AG08395 (cell line): ENCODE measurements around the gene PALD1.
A peak's percentile ranks its signal among the peaks of the same experiment; 100 is the strongest.
"Not testable (repeated sequence)": the region's sequence is repeated elsewhere in the genome, so short reads cannot be mapped to it uniquely, and the experiment has no call there.

Source experiments
- DNase-seq: peaks from one replicate; pipeline ENCODE4 v3.0.0; 2012; ENCODE audit warnings: mixed read lengths, low spot score

PALD1 gene

GRCh38 chr10:70481831-70482530 lies 3.4 kb downstream of the PALD1 start:
- no peak for DNase-seq

- DNase-seq: no peak
Observed at GRCh38 chr10:70482982-70483760, 4.6 kb downstream of the PALD1 start.

DNA sequence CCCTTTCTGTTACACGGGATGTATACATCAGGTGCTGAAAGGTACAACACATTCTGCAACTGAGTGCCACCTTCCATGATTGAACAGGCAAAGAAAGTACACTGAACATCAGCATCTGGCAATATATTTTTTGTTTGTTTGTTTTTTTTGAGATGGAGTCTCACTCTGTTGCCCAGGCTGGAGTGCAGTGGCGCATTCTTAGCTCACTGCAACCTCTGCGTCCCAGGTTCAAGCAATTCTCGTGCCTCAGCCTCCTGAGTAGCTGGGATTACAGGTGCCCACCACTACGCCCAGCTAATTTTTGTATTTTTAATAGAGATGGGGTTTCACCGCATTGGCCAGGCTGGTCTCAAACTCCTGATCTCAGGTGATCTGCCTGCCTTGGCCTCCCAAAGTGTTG lies 5.3 kb downstream of the PALD1 start:
- not testable (repeated sequence) for DNase-seq

- no peak for DNase-seq
Observed at GRCh38 chr10:70487824-70488223, 9.3 kb downstream of the PALD1 start.

GRCh38 chr10:70490142-70490541 lies 11.6 kb downstream of the PALD1 start:
- no peak for DNase-seq

- no peak for DNase-seq
Observed at GRCh38 chr10:70491614-70492013, 13.0 kb downstream of the PALD1 start.

GRCh38 chr10:70492786-70493659 lies 14.5 kb downstream of the PALD1 start:
- no peak for DNase-seq

- no peak for DNase-seq
Observed at GRCh38 chr10:70493660-70494234, 15.2 kb downstream of the PALD1 start.

GRCh38 chr10:70494536-70494935 lies 16.0 kb downstream of the PALD1 start:
- peak; percentile 52 for DNase-seq

GRCh38 chr10:70494966-70495365 lies 16.4 kb downstream of the PALD1 start:
- peak; percentile 38 for DNase-seq

DNA sequence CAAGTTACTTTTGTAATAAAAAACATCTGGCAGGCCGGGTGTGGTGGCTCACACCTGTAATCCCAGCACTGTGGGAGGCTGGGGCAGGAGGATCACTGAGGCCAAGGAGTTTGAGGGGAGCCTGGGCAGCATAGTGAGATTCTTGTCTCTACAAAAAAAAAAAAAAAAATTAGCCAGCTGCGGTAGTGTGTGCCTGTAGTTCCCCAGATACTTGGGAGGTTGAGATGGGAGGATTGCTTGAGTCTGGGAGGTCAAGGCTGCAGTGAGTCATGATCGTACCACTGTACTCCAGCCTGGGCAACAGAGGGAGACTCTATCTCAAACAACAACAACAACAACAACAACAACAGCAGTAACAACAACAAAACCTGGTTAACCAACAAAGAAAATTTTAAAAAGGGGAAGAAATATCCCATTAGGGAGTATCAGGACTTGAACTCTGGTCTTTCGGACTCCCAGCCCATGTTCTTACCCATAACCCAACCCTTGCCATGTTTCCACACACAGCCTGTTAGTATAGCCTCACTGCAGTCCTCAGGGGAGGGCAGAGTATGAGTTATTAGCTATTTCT lies 17.2 kb downstream of the PALD1 start:
- DNase-seq: no peak

GRCh38 chr10:70496341-70497119 lies 18.0 kb downstream of the PALD1 start:
- DNase-seq: no peak

GRCh38 chr10:70497120-70497545 lies 18.6 kb downstream of the PALD1 start:
- DNase-seq: no peak

DNA sequence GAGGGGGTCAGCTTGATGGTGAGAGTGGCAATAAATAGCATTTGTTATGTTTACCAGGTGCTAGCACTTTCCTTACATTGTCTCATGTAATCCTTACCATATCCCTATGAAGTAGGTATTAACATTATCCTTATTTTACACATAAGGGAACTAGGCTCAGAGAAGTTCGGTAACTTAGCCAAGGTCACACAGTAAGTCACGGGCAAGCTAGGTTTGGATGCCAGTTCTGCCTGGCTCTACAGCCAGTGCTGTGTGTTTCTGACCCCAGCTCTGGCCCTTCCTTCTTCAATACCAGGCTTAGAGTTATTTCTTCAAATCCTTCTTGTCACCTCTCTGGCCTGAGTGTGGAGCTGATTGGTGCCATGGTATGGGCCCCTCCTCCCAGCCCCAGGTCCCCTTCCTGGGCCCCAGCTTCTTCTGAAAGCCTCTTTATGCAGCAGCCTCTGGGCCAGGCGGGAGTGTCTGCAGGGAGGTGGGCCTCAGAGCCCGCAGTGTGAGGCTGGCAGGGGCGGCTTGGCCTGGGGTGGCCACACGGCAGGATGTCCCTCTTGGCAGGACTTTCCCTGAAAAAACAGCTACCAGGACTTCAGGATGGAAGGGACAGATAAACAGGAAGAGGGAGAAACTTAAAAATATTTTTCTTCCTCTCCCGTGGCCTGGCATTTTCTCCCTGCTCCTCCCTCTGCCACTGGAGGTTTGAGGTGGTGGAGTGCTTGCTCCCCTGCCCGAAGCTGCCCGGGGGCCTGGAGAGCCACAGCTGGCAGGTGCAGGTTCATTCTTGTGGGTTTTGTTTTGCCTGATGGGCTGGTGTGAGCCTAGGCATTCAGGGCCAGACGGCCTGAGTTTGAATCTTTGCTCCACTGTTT lies 20.6 kb downstream of the PALD1 start:
- DNase-seq: no peak

GRCh38 chr10:70499836-70500167 lies 21.2 kb downstream of the PALD1 start:
- no peak for DNase-seq

- no peak for DNase-seq
Observed at GRCh38 chr10:70500368-70500767, 21.8 kb downstream of the PALD1 start.

DNA sequence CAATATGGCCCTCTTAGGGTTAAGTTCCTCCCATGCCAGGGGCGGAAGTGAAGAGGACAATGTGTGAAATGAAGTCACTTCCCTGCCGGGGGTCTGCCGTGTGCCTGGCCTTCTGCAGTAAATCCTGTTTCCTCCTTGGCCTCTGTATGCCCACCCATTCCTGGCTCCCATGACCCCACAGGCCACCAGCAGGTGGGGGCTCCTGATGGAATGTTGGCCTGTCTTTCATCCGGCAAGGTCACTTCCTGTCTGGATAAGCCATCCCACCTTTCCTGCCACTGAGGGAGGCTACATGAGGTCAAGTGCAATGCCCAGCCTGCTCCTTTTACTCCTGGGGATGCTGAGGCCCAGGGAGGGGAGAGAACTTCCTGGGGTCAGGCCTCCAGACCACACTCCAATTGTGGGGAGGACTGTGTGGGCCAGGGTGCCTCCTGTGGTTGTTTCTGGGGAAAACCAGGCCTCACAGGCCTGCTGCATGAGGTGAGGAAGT lies 22.3 kb downstream of the PALD1 start:
- no peak for DNase-seq

- no peak for DNase-seq
Observed at GRCh38 chr10:70502406-70502805, 23.8 kb downstream of the PALD1 start.

DNA sequence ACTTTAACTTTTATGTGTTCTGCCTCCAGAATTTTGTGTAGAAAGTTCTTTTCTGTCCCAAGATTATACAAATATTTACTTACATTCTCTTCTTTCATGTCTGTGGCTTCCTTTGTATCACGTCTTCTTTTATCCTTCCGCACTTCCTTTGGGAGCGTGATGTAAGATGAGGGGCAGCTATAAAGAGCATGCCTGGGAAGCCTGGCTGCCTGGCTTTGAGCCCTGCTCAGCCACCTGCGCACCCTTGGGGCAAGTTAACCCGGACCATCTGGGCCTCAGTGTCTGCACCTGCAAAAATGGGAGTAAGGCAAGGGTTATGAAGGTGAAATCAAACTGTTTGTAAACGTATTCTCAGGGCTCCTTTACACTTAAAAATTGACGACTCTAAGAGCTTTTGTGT lies 25.2 kb downstream of the PALD1 start:
- no peak for DNase-seq
